K562 (cell line): Measurements from ENCODE around the gene HNMT. TPM values are rescaled to one million over a fixed set of nuclear protein-coding genes. Genes with fewer than 3 reads are reported as not detected.

Source experiments
- CCAR2 ChIP-seq: fragments of 200-400 bp; formaldehyde crosslinking; IDR thresholded peaks from 2 replicates; pipeline ENCODE4 v1.6.1; 2017; ENCODE audit warnings: mild to moderate bottlenecking, low read depth, low read length
- DNMT1 ChIP-seq: fragments of 450-650 bp; IDR thresholded peaks from 2 replicates; pipeline ENCODE4 v1.6.1; 2016; ENCODE audit warnings: antibody characterized with exemption, mild to moderate bottlenecking
- FIP1L1 ChIP-seq: fragments of 200-400 bp; formaldehyde crosslinking; IDR thresholded peaks from 2 replicates; pipeline ENCODE4 v1.6.1; 2018; ENCODE audit warnings: mild to moderate bottlenecking, low read depth, low read length; ENCODE audit not compliant: poor library complexity, severe bottlenecking
- FOXK2 ChIP-seq, 2 experiments: fragments of 450-650 bp; IDR thresholded peaks in 1 of 2; conservative IDR thresholded peaks in 1 of 2; 2 replicates each; pipeline ENCODE4 v1.6.1; 2016; ENCODE audit warnings: low read depth in 2 of 2, mild to moderate bottlenecking in 1 of 2
- NCOA4 ChIP-seq: fragments of 450-650 bp; IDR thresholded peaks from 2 replicates; pipeline ENCODE4 v1.6.1; 2018; ENCODE audit warnings: mild to moderate bottlenecking; ENCODE audit not compliant: partially characterized antibody
- POLR2A ChIP-seq: fragments of 450-650 bp; conservative IDR thresholded peaks from 2 replicates; pipeline ENCODE4 v1.6.1; 2016
- POLR3G ChIP-seq: IDR thresholded peaks from 2 replicates; pipeline ENCODE4 v1.6.1; 2011; ENCODE audit not compliant: insufficient read length, insufficient replicate concordance; ENCODE audit errors: extremely low read depth
- POU5F1 ChIP-seq: fragments of 150-350 bp; IDR thresholded peaks from 2 replicates; pipeline ENCODE4 v1.6.1; 2014; ENCODE audit warnings: borderline replicate concordance, low read length, low read depth, mild to moderate bottlenecking; ENCODE audit not compliant: partially characterized antibody
- SAFB2 ChIP-seq: fragments of 200-400 bp; formaldehyde crosslinking; IDR thresholded peaks from 2 replicates; pipeline ENCODE4 v1.6.1; 2018; ENCODE audit warnings: borderline replicate concordance, low read length, low read depth, moderate library complexity; ENCODE audit not compliant: severe bottlenecking
- SRSF1 ChIP-seq: fragments of 200-400 bp; formaldehyde crosslinking; IDR thresholded peaks from 2 replicates; pipeline ENCODE4 v1.6.1; 2017; ENCODE audit warnings: mild to moderate bottlenecking, low read depth, low read length, moderate library complexity
- TCFL5 ChIP-seq: fragments of 250-450 bp; sonication (Bioruptor Pico); conservative IDR thresholded peaks from 2 replicates; pipeline ENCODE4 v1.6.1; 2021; ENCODE audit warnings: mild to moderate bottlenecking, moderate library complexity, matching md5 sums
- ZBTB8A ChIP-seq: fragments of 450-650 bp; IDR thresholded peaks from 2 replicates; pipeline ENCODE4 v1.6.1; 2018; ENCODE audit warnings: mild to moderate bottlenecking, moderate library complexity; ENCODE audit not compliant: partially characterized antibody
- ZKSCAN3 ChIP-seq: fragments of 250-450 bp; sonication (Bioruptor Pico); IDR thresholded peaks from 2 replicates; pipeline ENCODE4 v1.4.0; 2020
- ZKSCAN8 ChIP-seq: fragments of 200-800 bp; sonication (Bioruptor generic); IDR thresholded peaks from 2 replicates; pipeline ENCODE4 v1.6.1; 2016; ENCODE audit warnings: missing genetic modification characterization, missing compliant biosample characterization
- ZNF175 ChIP-seq: fragments of 200-800 bp; sonication (Bioruptor generic); IDR thresholded peaks from 2 replicates; pipeline ENCODE4 v1.6.1; 2016; ENCODE audit warnings: low read depth, mild to moderate bottlenecking, missing genetic modification characterization, missing compliant biosample characterization
- ZNF23 ChIP-seq: fragments of 250-450 bp; sonication (Bioruptor Pico); IDR thresholded peaks from 2 replicates; pipeline ENCODE4 v1.4.0; 2020; ENCODE audit warnings: mild to moderate bottlenecking
- ZNF239 ChIP-seq: fragments of 250-450 bp; sonication (Bioruptor Pico); IDR thresholded peaks from 2 replicates; pipeline ENCODE4 v1.4.0; 2020; ENCODE audit warnings: mild to moderate bottlenecking
- ZNF253 ChIP-seq: fragments of 250-450 bp; sonication (Bioruptor Pico); conservative IDR thresholded peaks from 2 replicates; pipeline ENCODE4 v1.6.1; 2021; ENCODE audit warnings: mild to moderate bottlenecking
- ZNF589 ChIP-seq: fragments of 200-800 bp; sonication (Bioruptor generic); IDR thresholded peaks from 2 replicates; pipeline ENCODE4 v1.6.1; 2016; ENCODE audit warnings: low read depth, missing genetic modification characterization, missing compliant biosample characterization
- ZNF75A ChIP-seq: fragments of 450-650 bp; formaldehyde crosslinking; IDR thresholded peaks from 2 replicates; pipeline ENCODE4 v1.4.0; 2020; ENCODE audit warnings: mild to moderate bottlenecking
- ZNF830 ChIP-seq: fragments of 250-450 bp; sonication (Bioruptor Pico); IDR thresholded peaks from 2 replicates; pipeline ENCODE4 v1.5.0; 2021; ENCODE audit warnings: mild to moderate bottlenecking
- polyA plus RNA-seq, 8 experiments: library from polyadenylated mRNA; depleted of rRNA in 4 of 8; stranded (reverse) in 5 of 8; unstranded in 3 of 8; fragments of >200 nt; fragmentation: Nextera tagmentation in 2 of 8; fragmentation: Illumina TruSeq in 1 of 8; extraction: Ambion mirVana in 2 of 8; extraction: Trizol in 1 of 8; gene quantifications; 2 replicates each; pipeline versions ENCODE4 v1.2.1 to v1.2.3, GENCODE V29; 2011 to 2014; ENCODE audit warnings: inconsistent platforms in 1 of 8, missing spikeins in 1 of 8
- total RNA-seq, 7 experiments: library from RNA; depleted of rRNA in 6 of 7; stranded (reverse); fragments of >200 nt in 6 of 7; fragmentation: Illumina TruSeq in 2 of 7; extraction: Trizol in 2 of 7; gene quantifications; 2 replicates each; pipeline versions ENCODE4 v1.2.1 to v1.2.3, GENCODE V29; 2011 to 2021; ENCODE audit warnings: low replicate concordance in 1 of 7
- TF ChIP-seq, protein P1 (sequence below): sonication (generic); formaldehyde crosslinking; IDR thresholded peaks from 2 replicates; pipeline ENCODE4 v1.8.1; 2023; ENCODE audit warnings: missing genetic modification reagents, mild to moderate bottlenecking, borderline replicate concordance
- TF ChIP-seq, protein P2 (sequence below), 2 experiments: fragments of 450-650 bp in 1 of 2; sonication (generic) in 1 of 2; formaldehyde crosslinking in 1 of 2; IDR thresholded peaks in 1 of 2; conservative IDR thresholded peaks in 1 of 2; 2 replicates each; pipeline versions ENCODE4 v1.6.1 to v1.8.1; 2016 to 2023; ENCODE audit warnings: mild to moderate bottlenecking in 2 of 2, moderate library complexity in 2 of 2, inconsistent platforms in 1 of 2, missing genetic modification reagents in 1 of 2
- TF ChIP-seq, protein P3 (sequence below): sonication (generic); formaldehyde crosslinking; IDR thresholded peaks from 2 replicates; pipeline ENCODE4 v1.8.1; 2023; ENCODE audit warnings: mild to moderate bottlenecking, missing genetic modification reagents

Gene HNMT
- total and polyA plus RNA-seq, 9 of the 15 experiments (the other 6 are each of a cell fraction or from before 2014, with no cell fraction given), result 3.1 to 10.9 (median 5.3) TPM

DNA sequence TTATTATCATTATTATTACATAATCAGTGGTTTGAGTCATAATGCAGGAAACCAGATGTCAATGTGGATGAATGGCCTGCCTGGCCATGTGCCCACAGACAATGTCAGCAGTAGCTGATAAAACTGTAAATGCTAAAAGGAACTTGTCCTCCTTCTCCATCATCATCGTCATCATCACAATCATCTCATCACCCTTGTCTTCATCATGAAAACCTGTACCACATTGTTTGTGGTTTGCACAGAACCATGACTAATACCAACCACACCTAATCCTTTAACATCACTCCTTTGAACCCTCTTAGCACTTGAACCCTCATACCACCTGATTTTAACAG lies 96.0 kb downstream of the HNMT start (continued):
- TF ChIP-seq, protein P1, sequence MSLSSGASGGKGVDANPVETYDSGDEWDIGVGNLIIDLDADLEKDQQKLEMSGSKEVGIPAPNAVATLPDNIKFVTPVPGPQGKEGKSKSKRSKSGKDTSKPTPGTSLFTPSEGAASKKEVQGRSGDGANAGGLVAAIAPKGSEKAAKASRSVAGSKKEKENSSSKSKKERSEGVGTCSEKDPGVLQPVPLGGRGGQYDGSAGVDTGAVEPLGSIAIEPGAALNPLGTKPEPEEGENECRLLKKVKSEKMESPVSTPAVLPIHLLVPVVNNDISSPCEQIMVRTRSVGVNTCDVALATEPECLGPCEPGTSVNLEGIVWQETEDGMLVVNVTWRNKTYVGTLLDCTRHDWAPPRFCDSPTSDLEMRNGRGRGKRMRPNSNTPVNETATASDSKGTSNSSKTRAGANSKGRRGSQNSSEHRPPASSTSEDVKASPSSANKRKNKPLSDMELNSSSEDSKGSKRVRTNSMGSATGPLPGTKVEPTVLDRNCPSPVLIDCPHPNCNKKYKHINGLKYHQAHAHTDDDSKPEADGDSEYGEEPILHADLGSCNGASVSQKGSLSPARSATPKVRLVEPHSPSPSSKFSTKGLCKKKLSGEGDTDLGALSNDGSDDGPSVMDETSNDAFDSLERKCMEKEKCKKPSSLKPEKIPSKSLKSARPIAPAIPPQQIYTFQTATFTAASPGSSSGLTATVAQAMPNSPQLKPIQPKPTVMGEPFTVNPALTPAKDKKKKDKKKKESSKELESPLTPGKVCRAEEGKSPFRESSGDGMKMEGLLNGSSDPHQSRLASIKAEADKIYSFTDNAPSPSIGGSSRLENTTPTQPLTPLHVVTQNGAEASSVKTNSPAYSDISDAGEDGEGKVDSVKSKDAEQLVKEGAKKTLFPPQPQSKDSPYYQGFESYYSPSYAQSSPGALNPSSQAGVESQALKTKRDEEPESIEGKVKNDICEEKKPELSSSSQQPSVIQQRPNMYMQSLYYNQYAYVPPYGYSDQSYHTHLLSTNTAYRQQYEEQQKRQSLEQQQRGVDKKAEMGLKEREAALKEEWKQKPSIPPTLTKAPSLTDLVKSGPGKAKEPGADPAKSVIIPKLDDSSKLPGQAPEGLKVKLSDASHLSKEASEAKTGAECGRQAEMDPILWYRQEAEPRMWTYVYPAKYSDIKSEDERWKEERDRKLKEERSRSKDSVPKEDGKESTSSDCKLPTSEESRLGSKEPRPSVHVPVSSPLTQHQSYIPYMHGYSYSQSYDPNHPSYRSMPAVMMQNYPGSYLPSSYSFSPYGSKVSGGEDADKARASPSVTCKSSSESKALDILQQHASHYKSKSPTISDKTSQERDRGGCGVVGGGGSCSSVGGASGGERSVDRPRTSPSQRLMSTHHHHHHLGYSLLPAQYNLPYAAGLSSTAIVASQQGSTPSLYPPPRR (CRISPR knock-in tag), result no peak
- TF ChIP-seq POU5F1 (no peak), TCFL5 (CRISPR knock-in tag) (no peak), ZNF175 (CRISPR knock-in tag) (no peak), SRSF1 (no peak), ZKSCAN8 (CRISPR knock-in tag) (0 out of 2 replicates have a peak, but pooled peaks have one; percentile 47), ZNF253 (CRISPR knock-in tag) (no peak), ZKSCAN3 (no peak), DNMT1 (0 out of 2 replicates have a peak, but pooled peaks have one; percentile 62), ZNF589 (CRISPR knock-in tag) (no peak), NCOA4 (no peak), ZNF23 (CRISPR knock-in tag) (no peak), FIP1L1 (no peak), ZNF239 (CRISPR knock-in tag) (no peak), ZNF830 (CRISPR knock-in tag) (no peak), CCAR2 (no peak), POLR2A (no peak), ZBTB8A (no peak), FOXK2 (conservative IDR thresholded peaks at IDR 0.05 in 1 of 2, IDR thresholded peaks at IDR 0.05 in 1 of 2; ENCODE audit: low read depth in 2 of 2) (peak; percentile 9 to 26; a peak in 1 of 4 replicates), SAFB2 (no peak), ZNF75A (no peak), POLR3G (no peak)
- TF ChIP-seq, protein P2, sequence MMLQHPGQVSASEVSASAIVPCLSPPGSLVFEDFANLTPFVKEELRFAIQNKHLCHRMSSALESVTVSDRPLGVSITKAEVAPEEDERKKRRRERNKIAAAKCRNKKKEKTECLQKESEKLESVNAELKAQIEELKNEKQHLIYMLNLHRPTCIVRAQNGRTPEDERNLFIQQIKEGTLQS (IDR thresholded peaks at IDR 0.05), result peak; percentile 92
- TF ChIP-seq, protein P2 (CRISPR knock-in tag; conservative IDR thresholded peaks at IDR 0.05), result no peak
- TF ChIP-seq, protein P3, sequence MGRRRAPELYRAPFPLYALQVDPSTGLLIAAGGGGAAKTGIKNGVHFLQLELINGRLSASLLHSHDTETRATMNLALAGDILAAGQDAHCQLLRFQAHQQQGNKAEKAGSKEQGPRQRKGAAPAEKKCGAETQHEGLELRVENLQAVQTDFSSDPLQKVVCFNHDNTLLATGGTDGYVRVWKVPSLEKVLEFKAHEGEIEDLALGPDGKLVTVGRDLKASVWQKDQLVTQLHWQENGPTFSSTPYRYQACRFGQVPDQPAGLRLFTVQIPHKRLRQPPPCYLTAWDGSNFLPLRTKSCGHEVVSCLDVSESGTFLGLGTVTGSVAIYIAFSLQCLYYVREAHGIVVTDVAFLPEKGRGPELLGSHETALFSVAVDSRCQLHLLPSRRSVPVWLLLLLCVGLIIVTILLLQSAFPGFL, result no peak
